Stimulated activated CD8-positive, alpha-beta memory T cell treated with anti-CD3 and anti-CD28 coated beads, Interleukin-7, amount 100 ng/mL, for 48 hours (primary cell): ENCODE measurements around the gene NUP50.

ENCODE experiments used
- DNase-seq, 2 donors: peaks; one replicate each; pipeline ENCODE4 v3.0.0-alpha.2; 2020; ENCODE audit warnings: low read depth in 1 of 2; ENCODE audit errors: extremely low read depth in 1 of 2

The NUP50 gene, protein sequence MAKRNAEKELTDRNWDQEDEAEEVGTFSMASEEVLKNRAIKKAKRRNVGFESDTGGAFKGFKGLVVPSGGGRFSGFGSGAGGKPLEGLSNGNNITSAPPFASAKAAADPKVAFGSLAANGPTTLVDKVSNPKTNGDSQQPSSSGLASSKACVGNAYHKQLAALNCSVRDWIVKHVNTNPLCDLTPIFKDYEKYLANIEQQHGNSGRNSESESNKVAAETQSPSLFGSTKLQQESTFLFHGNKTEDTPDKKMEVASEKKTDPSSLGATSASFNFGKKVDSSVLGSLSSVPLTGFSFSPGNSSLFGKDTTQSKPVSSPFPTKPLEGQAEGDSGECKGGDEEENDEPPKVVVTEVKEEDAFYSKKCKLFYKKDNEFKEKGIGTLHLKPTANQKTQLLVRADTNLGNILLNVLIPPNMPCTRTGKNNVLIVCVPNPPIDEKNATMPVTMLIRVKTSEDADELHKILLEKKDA

DNA sequence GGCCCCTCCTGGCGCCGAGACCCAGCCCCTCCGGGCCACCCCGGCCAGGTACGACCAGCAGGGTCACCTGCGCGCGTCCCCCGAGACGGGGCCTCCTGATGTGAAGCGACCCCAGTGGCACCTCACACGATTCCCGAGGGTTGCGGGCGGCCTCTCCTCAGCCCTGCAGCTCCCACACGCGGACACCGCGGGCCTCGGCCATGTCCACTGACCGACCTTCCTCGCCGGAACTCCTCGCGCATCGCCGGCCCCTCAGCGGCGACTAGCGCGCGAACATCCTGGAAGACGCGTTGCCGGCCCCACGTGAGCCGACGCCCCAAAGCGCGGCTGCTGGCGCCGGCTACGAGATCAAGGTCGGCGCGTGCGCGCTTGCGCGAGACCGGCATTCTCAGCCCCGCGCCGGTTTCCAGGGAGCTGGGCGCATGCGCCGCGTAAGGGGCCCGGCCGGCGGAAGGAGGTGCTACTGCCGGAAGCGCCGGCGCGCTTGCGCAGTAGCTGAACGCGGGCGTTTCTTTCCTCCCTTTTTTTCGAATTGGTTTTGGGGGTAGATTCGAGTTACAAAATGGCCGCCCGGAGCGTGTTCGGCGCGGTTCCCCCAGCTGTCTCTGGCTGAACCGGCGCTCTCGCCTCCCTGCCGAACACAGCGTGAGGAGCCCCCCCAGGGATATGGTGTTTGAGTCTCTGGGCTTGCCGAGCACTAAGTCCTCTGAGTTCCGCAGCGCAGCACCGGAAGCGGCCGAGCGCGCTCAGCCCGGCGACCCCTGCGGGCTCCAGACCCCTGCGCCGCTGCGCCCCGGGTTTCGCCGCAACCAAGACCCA is at the start of gene NUP50:
Gene NUP50, plus strand, starts transcription at position 475 of the 819 bp plus-strand sequence. CDS start 4,253 bp downstream, outside the sequence.
- DNase-seq, result peak; percentile 89 to 95

DNA sequence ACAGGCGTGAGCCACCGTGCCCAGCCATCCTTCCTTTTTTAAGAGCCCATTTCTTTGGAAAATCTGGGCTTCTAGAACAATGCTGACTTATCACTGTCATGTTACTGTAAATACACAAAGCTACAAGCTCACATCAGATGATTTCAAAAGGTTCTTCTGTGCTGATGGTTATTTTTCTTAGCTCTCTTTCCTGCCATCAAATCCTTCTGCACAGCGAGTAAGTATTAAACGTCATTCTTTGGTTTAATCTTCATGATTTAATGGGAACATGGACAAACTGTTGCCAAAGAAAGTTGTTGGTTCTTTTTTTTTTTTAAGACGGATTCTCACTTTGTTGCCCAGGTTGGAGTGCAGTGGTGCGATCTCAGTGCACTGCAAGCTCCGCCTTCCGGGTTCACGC is 43.3 kb upstream of the NUP50 start:
- DNase-seq, result no peak

DNA sequence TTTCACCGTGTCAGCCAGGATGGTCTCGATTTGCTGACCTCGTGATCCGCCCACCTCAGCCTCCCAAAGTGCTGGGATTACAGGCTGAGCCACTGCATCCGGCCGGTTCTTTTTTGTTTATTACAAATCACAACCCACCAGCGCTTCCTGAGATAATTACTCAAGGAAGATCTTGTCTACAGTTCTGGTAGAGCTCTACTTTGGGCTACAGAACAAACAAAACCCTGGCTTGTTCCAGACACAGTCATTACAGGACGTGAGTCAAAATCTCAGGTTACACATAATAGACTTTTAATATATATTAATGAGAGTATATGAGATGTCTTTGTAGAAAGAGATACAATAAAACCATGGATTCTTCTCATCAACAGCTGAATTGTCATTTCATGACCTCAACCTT is 42.8 kb upstream of the NUP50 start:
- DNase-seq, result no peak

DNA sequence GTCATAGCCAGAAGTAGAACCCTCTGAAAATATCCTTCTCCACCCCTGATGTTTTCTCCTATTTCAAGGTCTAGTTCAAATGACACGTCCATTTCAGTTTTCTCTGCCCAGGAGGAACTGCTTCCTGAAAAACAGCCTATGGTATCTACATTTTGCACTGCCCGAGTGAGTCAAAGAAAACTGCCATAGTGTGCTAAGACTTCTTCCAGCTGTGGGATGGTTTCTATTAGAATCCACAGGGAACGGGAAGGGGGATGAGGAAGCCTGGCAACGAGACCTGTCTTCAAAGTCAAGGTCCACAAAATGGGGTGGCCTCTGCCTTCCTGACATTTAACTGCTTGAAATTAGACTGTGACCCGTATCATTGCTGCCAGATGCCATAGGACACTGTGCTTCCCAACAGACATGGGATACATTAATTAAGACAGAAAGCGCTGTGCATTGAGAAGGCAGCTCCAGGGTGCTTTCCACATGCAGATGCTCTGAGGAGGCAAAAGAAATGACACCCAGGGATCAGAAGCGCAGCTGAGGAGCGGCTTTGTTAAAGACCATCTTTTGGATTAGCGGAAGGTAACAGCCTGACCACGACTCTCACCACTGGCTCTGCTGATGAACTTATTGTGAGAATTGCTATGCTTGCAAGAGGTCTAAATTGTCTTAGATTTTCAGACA is 39.4 kb upstream of the NUP50 start:
- no peak for DNase-seq

DNA sequence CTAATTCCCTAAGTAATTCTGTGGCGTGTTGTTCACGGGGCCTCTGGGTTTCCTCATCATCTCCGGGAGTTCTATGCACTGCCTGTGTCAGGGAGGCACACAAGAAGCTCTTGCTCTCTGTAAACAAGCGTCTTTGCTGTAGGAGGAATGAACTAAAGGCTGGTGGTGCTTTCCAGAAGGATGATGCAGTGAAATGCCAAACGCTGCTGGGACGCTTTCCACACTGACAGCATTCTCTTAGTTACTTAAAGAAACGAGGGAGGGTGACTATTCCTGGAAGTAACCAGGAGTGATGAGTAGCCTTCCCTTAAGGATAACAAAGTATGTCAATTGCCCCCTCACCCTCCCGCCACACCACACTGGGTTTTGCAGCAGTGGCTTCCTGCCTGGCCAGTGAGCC is 38.5 kb upstream of the NUP50 start:
- DNase-seq, result no peak

DNA sequence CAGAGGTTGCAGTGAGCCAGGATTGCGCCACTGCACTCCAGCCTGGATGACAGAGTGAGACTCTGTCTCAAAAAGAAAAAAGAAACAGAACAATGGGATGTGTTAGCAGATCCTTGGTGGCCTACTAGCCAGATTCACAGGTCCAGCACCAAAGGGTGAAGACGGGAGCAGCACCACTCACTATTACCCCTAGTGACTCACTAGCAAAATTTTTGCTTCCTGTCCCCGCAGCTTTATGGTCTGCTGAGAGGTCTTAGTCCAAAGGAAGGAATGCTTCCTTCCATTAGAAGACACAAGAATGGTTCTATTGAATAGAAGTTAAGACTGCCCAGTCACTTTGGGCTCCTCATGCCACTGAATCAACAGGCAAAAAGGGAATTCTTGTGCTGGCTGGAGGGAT is 35.9 kb upstream of the NUP50 start:
- no peak for DNase-seq

DNA sequence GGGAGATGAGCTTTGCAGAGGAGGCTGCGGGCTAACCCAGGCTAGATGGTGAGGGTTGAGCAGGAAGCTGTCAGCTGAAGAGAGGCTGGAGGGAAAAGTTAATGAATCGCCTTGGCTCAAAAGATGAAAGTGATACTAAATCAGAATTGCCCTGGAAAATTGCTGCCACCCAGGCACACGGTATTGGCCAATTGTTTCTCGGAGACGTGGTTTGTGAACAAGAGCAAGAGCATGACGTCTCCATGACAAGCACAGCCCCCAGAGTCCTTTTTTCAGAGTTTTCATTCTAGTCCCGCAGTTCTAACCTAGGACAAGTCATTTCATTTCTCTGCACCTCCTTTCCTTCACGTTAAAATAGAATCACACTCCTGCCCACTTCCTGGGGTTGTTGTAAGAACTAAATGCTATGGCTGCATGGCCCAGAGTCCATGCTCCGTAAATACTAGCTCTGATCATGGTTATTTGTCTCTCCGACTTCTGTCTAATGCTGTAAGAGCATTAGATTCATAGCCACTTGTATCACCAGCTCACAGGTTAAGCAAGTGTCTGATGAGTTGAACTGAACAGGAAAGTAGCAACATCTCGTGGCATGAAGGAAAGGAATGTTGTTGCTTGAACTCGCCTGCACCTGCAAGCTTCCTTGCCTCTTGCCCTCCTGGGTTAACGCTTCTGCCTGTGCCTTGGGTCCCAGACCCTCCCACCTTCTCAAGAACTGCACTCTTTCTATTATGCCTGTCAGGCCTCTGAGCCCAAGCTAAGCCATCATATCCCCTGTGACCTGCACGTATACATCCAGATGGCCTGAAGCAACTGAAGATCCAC is 33.8 kb upstream of the NUP50 start:
- peak; percentile 14 to 35 for DNase-seq

DNA sequence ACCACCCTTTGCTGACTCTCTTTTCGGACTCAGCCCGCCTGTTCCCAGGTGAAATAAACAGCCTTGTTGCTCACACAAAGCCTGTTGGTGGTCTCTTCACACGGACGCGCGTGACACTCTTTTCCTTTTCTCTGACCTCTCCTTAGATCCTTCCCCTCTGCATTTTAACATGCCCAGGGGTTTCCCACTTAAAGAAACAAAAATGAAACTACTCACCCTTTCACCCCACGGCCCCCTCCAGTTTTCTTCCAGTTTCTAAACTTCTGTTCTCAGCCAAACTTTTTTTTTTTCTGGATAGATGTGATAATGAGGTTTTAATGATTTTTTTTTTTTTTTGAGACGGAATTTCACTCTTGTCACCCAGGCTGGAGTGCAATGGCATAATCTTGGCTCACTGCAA is 32.8 kb upstream of the NUP50 start:
- DNase-seq, result no peak

DNA sequence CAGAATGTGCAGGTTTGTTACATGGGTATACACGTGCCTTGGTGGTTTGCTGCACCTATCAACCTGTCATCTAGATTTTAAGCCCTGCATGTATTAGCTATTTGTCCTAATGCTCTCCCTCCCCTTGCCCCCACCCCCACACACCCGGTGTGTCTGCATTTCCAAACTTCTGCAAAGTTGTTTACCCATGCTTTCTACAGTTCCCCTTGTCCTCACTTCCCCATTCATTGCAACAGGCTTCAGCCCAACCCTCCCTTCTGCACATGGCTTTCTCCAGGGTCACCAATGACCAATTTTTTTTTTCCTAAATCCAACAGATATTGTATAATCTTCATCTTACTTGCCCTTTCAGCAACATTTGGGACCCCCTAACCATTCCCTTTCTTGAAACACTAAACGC is 32.0 kb upstream of the NUP50 start:
- no peak for DNase-seq

DNA sequence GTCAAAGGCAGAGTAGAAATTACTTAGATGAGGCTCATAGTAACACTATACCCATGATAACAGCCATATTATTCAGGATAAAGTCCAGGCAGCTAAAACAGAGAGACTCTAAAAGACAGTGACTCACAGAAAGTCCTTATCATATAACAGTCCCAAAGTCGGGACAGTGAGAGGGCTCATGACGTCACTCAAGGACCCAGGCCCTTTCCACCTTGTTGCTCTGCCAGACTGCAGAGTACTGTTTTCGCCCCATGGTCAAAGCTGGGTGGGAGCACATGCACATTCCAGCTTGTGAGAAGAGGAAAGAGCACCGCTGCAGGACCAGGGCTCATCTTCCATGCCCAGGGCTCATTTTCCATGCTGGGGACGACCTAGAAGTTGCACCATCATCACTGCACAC is 29.4 kb upstream of the NUP50 start:
- no peak for DNase-seq

DNA sequence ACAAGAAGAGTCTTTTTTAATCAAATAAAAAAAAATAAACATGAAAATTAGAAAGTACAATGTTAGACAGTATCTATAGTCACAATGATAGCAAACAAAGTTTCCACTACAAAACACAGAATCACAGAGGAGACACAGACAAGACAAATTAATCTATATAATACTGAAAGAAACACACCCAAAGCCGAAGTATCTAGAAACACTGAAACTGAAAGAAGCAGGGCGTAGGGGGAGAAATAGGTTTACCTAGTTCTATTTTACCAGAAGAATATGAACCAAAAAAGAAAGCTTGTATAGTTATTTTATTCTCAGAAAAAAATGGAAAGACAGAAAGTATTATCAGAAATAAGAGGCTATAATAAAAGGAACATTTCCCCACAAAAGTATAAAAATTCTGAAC is 27.1 kb upstream of the NUP50 start:
- DNase-seq, result no peak

DNA sequence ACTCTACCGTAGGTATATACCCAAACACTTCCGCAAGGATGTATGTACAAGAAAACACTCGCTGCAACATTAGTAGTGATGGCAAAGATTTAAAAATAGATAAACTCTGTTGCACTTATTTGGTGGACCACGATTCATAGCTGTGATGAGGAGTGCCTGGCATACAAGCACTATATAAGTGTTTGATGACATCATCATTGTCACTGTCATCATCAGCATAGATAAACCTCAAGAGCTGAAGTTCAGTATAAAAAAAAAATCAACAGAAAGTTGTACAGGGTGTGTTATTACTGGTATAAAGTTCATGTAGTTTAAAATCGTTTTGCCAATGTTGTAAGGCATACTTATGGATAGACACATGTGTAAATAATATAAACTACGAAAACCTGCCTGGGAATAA is 24.0 kb upstream of the NUP50 start:
- no peak for DNase-seq

DNA sequence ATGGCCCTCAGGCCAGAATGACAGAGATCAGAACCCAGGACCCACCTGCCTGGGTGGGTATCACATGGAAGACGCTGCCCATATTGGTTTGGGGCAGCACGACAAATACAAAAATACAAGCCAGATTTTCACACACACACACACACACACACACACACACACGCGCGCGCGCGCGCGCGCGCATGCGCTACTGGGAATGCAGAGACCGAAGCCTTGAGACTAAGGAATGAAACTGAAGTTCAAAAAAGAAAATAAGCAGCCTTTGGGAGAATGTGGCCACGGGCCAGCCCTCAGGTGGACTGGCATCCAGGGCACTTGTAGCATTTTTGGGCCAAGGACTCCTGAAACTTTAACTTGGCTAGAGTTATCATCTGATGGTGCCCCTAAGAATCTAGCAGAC is 21.3 kb upstream of the NUP50 start:
- no peak for DNase-seq

DNA sequence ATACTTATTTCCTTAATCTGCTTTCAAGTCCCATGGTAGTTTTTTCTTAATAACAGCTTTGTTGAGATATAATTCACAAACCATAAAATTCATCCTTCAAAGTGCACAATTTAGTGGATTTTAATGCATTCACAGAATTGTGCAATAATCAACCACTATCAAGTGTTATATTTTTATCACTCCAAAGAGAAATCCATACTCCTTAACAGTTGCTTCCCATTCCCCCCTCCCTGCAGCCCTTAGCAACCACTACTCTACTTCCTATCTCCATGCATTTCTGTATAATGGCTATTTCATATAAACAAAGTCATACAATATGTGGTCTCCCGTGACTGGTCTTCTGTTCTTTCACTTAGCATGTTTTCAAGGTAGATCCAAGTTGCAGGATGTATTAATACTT is 18.8 kb upstream of the NUP50 start:
- DNase-seq, result no peak

DNA sequence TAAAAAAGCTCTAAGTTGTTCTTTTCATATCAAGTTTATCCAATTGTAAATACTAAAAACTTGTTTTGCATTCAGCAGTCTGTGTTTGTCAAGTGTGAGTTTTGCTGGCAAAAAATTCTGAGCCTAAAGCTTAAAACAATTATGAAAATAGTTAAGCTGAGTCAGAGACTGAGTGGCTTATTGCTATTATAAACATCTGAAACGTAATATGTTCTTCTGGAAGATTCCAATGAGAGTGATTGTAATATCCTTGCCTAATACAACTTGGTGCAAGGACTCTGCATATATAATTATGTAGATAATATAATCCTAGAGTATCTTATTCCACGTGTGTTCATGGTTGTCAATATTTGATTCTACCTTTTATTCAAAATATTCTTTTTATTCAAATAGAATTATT is 14.1 kb upstream of the NUP50 start:
- no peak for DNase-seq

DNA sequence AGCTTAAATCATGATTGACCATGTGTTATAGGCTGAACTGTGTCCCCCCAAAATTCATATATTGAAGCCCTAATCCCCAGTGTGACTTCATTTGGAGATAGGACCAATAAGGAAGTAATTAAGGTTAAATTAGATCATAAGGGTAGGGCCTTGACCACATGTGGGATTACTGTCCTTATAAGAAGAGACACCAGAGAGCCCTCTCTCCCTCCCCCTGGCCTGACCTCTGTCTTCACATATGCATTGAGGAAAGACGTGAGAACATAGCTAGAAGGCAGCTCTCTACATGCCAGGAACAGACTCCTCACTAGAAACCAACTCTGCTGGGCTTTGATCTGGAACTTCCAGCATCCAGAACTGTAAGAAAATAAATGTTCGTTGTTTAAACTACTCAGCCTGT is 13.6 kb upstream of the NUP50 start:
- DNase-seq, result no peak

DNA sequence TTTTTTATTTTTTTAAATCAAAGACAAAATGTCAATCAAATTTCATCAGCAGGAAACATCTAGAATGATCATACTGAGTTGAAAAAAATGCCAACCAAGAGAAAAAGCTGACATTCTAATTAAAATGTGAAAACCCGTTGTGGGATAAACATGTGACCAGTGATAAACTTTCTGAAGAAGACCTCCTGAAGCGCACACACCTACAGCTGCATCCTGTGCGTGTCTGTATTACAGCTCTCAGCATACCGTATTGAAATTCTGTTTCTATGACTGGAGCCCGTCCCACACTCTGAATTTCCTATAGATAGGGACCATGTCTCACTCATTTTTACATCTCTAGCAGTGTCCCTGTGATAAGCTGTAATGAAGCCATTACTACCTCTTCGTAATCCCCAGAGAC is 12.2 kb upstream of the NUP50 start:
- no peak for DNase-seq

DNA sequence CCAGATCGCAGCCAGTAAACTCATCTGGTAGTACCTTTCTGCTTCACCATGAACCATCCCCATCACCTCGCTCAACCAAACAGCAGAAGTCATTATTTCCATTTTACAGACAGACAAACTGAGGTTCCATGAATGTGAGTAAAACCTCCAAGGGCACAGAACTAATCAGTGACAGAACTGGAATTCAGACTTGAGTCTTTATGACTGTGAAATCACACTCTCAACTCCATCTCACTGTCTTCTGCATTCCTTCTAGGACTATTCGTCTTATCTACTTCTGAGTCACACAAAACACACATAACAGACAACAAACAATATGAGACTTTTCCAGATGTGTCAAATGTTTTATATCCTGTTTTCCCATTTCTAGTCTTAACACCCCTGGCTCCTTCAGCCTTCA is 9.3 kb upstream of the NUP50 start:
- no peak for DNase-seq

DNA sequence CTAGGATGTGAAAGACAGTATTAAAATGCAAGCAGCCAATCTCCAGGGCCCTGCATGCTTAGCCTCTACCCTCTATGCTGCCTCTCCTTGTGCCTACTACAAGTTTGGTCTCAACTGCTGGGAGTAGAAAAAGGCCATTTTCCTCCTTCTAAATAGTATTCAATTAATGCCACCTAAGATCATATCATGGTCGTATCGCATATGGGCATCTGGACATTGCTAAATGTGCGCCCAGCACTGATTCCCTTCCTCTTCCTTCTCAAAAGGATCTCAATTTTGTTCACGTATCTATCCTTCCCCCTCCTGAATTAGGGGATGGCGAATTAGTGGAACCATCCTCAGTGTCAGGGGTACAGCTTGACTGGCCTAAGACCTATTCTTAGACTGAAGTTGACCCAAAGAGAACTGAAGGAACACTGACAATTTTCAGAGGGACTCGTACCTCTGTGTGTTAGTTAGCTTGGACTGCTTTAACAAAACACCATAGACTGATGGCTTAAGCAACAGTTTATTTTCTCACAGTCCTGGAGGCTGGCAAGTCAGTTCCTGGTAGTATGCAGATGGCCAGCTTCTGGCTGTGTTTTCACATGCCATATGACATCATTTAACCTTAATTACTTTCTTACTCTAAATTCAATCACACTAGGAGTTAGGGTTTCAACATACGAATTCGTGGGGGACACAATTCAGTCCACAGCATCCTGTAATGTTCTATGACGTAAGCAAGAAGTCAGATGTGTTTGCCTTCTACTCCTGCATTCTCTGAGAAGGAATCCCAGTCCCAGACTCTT is 8.5 kb upstream of the NUP50 start:
- DNase-seq, result no peak

DNA sequence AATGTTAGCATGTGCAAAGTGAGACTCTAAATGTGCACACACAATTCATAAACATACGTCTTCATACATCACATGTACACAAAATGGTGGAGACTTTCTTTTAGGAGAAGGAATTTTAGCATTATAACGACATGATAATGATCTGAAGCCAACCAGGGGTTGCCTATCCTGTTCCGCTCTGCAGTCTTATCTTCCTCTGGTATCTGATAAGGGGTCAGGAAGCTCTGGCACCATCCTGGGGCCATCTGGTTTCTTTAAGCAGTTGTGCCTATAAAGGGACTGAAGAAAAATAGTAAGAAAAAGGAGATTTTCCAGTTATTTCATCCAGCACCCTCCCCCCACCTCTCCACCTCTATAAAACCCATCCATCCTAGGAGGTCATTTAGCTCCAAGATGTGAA is 5.8 kb upstream of the NUP50 start:
- DNase-seq, result no peak
